Left ventricle myocardium superior (tissue), 1 donor: Measurements from ENCODE around the gene TBCA. TPM values are rescaled to one million over a fixed set of nuclear protein-coding genes. Genes with fewer than 3 reads are reported as not detected.
A peak's percentile ranks its signal among the peaks of the same experiment; 100 is the strongest.
"Not testable (repeated sequence)": the region's sequence is repeated elsewhere in the genome, so short reads cannot be mapped to it uniquely, and the experiment has no call there.

Experiments
- ATAC-seq: fragments of 200-7000 bp; cut with Tn5 transposase; one replicate; pipeline ENCODE4 v1.9.1; 2020; ENCODE audit warnings: mild to moderate bottlenecking, moderate library complexity
- DNase-seq: peaks from one replicate; pipeline ENCODE4 v3.0.0-alpha.2; 2020
- intact Hi-C: fragments of 100-400 bp; cut with micrococcal nuclease; formaldehyde crosslinking; loops from one replicate; pipeline ENCODE4 v1.11.0; 2022
- total RNA-seq: library from RNA; stranded (reverse); fragmentation: NEBNext Ultra II Directional; extraction: Animal tissue kit (Norgen Biotek cat#: 25700); gene quantifications from one replicate; pipeline ENCODE4 v1.2.1, GENCODE V29; 2021
- donor health status: DM: no; HTN: yes; CAD: no; lungs with severe emphysema.

The TBCA gene
- total RNA-seq, 1 donor from 2014 or later = 119 TPM

DNA sequence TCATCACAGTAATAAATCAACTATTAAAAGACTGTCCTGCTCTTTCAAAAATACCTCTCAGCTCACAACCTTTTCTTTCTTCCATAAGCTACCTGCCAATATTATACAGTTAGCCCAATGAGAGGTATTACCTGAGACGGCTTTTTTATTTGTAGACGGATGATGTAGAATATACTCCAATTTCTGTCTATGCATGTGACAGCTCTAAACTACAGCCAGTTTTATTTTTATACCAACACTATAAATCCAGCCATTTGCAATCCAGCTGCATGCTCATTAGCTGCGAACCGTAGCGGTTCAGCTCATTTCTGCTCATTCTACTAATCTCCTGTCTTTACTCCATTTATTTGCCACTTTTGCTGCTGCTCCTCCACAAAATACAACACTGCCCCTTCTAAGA is 51.2 kb downstream of the TBCA start:
- no peak for ATAC-seq
- intact Hi-C loops = no loop called here
- DNase-seq = no peak

DNA sequence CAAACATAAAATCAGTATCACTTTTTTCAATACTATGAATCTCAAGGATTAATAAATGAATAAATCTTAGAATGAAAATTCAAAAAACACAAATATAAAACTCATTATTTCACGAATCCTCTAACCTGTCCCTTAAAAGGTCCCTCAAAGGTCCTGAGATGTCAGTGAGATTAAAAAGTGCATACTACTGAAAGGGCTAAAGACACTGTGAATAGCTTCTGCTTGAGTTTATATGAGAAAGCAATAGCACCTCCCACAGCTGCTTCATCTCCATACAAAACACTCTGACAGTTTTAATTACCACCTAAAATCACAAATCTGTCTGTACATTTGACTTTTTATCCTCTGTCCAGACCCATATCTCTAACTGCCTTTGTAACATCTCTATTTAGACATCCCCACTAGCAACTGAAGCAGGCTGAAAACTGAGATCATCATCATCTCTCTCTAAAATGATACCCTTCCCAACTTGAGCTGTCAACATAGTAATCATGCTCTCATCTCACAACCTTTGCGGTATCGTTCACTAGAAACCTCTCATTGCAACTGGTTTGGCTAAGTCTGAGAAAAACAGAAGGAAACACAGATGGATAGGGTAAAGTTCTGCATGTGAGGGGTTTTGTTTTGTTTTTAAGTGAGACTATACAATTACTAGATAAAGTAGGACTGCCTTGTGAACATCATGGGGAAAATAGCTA is 56.3 kb downstream of the TBCA start:
- DNase-seq (no peak), ATAC-seq (no peak)
- intact Hi-C loops = no loop called here

DNA sequence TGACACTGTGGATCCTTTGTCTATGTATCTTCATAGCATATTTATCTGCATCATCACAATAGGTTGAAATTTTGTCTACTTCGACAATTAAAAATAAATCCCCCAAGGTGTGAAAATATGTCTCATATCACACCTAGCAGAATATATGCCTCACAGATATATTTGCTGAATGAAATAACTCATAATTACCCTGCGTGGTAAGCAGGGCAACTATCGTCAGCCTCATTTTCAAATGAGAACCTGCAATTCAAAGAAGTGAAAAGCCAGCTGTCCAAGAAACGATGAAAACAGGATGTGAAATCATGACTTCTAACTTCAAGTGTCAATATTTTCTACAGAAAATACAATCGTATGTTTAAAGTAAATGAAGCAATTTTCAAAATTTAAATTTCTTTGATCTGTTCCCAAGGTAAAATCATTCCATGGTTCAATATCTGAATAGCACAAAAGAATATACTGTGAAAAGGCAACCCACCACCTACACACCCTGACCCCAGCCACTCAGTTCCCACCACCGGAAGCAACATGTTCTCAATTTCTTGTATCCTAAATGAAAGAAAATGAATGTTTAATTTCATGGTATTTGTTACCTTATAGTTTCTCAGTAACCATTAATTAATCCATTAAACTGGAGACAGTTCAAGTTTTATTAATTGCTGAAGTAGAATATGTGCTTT is 57.1 kb downstream of the TBCA start:
- intact Hi-C loops = no loop called here
- ATAC-seq = no peak
- no peak for DNase-seq

DNA sequence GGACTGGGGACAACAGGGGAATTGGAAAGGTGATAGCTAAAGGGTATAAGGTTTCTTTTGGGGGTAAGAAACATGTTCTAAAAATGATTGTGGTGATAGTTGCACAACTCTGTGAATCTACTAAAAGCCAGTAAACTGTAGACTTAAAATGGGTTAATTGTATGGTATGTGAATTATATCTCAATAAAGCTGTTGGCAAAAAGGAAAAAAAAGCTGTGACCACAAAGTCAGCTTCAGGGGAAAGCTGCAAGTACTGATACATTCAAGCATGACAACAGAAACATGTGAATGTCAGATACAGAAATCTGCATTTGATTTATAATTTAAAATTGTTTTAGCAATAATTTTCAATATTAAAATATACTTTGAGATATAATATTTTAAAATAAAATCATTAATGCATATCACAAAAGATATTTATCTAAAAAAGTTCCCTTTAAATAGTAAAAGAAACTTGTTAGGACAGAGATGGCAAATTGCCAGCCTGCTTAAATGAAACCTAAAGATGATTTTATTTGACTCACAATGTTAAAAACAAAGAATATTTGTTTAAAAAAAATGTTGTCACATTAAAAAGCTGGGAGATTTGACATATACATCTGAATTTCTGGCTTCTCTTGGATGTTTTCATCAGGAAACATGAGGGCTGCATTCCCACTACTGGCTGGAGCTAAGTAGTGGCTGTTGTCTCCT is 66.0 kb downstream of the TBCA start:
- no peak for ATAC-seq
- intact Hi-C loops = no loop called here

DNA sequence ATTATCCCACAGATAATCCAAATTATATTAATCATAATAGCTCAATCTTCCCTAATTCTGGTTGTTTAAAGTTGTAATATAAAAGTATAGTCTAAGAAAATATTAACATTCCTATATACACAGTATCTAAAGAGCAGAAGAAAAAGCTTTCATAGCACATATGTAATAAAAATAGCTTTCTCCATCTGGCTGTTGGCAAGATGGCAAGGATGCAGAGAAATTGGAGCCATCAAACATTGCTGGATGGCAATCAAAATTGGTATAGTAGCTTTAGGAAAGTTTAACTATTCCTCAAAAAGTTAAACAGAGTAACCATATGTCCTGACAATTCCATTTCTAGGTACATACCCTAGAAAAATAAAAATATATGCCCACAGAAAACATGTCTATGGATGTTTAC is 66.8 kb downstream of the TBCA start:
- no peak for DNase-seq
- intact Hi-C loops = no loop called here
- ATAC-seq = no peak

More for the DNA sequence above, 66.0 kb downstream of the TBCA start:
- DNase-seq = no peak

DNA sequence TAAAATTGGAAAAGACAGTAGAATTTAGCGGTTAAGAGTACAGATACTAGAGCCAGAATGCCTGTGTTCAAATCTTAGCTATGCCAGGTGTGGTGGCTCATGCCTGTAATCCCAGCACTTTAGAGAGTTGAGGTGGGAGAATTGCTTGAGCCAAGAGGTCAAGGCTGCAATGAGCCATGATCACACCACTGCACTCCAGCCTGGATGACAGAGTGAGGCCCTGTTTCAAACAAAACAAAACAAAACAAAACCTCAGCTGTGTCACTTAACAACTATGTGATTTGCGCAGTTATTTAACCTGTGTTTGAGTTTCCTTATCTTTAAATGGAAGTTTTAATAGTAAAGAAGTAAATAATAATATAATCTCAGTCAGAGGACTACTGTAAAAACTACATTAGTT is 68.3 kb downstream of the TBCA start:
- intact Hi-C loops = no loop called here
- DNase-seq (no peak), ATAC-seq (no peak)

DNA sequence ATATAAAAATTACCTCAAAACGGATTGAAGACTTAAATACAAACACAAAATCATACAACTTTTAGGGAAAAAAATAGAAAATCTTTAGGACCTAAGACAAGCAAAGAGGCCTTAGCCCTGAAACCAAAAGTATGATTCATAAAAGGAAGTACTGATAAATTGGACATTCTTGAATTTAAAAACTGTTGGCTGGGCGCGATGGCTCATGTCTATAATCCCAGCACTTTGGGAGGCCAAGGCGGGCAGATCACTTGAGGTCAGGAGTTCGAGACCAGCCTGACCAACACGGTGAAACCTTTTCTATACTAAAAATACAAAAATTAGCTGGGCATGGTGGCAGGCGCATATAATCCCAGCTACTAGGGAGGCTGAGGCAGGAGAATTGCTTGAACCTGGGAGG is 76.6 kb downstream of the TBCA start:
- not testable (repeated sequence) for ATAC-seq

DNA sequence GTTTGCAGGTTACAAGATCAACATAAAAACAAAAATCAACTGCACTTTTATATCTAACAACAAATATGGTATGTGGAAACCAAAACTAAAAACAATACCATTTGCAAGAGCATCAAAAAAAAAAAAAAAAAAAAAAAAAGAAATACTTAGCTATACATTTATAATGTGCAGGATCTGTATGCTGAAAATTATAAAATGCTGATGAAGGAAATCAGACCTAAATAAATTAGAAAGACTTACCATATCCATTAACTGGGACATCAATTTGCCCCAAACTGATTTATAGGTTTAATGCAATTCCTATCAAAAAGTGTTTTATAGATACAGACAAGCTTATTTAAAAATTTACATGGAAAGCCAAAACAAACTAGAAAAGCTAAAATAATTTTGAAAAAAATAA is 77.2 kb downstream of the TBCA start:
- DNase-seq (no peak), ATAC-seq (no peak)
- intact Hi-C loops = no loop called here

More for the DNA sequence above, 76.6 kb downstream of the TBCA start:
- DNase-seq, intact Hi-C loops: not testable (repeated sequence)

DNA sequence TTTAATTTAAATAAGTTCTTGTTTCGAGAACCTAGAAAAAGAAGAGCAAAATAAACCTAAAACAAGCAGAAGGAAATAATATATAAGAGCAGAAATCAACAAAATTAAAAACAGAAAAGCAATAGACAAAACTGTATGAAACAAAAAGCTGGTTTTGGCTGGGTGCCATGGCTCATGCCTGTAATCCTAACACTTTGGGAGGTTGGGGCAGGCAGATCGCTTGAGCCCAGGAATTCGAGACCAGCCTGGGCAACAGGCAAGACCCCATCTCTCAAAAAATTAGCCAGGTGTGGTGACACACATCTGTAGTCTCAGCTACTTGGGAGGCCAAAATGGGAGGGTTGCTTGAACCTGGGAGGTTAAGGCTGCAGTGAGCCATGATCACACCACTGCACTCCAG is 78.4 kb downstream of the TBCA start:
- no peak for ATAC-seq
- DNase-seq = no peak
- intact Hi-C loops = no loop called here

DNA sequence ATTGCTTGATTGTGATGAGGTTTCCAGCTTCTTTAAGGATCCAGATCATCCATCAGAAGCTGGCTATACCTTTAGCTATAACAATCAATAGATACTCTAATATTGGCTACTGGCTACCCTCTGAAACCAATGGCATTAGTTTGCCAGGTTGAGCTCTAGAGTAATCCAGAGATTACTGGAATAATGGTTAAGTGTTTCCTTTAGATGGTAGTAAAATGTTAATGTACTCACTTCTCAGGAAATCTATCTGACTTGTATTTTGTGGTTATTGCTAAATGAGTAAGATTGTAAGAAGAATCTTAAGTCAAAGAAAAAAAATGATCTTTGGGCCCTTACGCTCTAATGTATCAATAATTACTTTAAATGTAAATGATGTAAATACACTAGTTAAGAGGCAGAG is 80.0 kb downstream of the TBCA start:
- no peak for DNase-seq
- intact Hi-C loops = no loop called here
- ATAC-seq = no peak

DNA sequence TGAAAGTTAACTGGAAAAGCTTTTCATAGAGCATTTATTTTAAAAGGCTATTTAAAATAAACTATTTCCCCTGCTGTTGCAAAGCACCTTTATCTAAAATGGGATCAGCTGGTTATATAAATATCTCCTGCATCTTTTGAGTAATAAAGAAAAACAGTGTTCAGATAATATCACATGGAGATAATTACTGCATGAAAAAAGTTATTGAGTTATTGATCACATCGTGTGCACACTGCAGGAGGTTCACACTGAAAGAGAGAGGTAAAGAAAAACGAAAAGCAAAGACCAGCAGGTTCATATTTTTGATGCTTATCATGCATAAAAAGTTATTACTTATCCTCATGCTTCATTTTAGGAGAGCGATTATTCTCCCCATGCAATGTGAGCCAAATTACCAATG is 82.2 kb downstream of the TBCA start:
- DNase-seq = no peak
- intact Hi-C loops = no loop called here
- ATAC-seq = no peak

DNA sequence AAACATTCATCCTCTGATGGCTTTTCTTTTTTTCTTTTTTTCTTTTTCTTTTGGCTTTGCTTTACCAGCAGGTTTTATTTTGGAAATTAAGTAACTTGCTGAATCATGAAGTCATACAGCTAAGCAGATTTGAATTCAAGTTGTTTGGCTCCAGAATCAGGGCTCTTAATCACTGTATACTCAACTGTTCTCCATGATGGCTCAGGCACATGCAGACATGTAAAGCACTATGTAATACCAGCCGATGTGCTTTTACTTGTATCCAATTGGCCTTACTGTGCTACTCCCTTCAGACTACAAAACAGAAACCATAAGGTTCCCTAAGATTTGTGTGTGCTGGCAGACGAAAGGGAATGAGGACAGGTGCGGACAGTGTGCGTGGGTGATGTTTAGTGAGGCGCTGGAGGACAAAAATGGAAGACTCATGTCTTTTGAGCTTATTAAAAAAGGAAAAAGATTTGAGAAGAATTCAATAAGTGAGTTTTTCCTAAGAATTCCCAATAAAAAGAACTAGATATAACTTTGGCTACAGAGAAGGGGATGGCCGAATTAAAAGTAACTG is 92.9 kb downstream of the TBCA start:
- DNase-seq (no peak), ATAC-seq (no peak)
- intact Hi-C loops = no loop called here

DNA sequence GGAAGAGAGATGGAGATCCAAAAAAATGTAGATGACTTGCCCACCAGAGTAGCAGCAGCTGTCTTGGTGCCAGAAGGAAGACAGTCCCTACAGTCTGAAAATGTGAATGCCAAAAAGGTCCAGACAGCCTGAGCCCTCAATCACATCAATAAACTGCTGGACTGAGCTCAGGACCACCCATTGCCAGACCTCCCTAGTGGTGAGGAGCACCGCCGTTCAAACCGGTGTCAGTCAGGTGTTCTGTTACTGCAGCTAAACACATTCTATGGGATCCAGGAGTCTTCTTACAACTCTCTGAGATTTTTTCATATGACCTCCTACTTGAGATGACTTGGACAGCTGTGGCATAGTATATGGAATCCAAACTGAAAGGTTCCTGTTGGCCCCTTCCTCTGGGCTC is 105.6 kb downstream of the TBCA start:
- ATAC-seq = no peak

DNA sequence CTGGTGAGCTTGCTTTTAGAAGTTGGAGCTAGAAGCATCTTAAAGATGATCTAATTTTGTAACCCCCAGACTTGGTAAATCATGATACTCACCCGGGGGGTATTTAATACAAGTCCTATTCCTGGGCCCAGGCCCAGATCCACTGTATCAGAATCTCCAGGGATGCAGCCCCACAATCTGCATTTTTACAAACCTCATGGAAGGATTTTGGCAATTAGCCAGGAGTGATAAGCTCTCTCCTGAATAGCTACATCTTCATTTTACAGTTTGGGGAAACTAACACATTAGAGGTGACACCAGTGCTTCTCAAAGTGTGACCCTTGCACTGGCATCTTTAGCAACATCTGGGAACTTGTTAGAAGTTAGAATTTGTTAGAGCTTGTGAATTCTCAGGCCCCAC is 106.5 kb downstream of the TBCA start:
- intact Hi-C loops = no loop called here
- ATAC-seq (no peak), DNase-seq (no peak)

More for the DNA sequence above, 105.6 kb downstream of the TBCA start:
- no peak for DNase-seq
- intact Hi-C loops = no loop called here

DNA sequence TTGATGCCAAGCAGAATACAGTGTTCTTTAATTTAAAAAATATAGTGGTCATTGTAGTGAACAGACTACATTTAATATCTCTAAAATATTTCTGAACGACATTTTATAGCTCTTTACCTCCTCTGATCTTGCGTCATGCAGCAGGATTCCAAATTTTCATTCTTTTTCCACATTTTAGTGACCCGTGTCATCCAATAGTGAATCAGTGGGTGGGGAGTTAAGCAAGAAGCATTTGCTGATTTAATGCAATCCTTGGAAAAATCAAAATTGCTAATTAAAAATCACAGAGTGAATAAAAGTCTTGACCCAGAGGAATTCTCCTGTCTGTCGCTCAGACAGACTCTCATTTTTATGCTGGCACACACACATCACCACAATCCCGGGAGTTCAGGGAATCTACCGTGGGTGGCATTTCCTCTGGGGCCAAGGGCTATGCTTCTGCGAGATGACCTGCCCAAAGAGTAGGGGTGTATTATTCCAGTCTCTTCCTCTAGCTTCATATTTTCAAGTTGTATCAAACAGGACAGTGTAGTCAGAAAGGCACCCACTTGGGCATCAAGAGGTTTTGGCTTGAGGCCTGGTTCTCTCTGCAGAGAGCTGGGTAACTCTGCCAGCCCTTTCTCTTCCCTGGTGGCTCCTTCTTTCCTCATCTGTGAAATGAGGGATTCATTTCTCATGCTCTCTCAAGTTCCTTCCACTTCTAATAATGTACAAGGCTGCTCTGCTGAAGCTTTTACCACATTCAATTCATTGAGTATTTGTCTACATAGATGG is 112.9 kb downstream of the TBCA start:
- DNase-seq (peak; percentile 40), ATAC-seq (peak; percentile 78)
- intact Hi-C loops = no loop called here

DNA sequence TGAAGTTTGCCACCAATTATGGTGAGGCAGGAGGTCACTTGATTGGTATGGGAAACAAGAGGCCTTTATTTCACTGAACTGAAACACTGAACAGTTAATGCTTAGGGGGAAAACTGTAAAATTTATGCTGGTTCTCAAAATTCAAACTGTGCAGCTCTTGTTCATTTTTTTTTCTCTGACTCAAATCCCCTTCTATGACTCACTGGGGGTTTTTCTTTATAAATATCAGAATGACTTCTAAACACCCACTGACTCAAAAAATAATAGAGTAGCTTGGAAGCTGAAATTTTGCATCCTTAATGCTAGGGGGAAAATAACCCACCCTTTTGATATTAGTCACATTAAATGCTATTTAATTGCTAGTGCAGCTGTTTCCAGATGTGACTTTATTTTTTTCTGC is 113.5 kb downstream of the TBCA start:
- DNase-seq = no peak
- no peak for ATAC-seq
- intact Hi-C loops = no loop called here

DNA sequence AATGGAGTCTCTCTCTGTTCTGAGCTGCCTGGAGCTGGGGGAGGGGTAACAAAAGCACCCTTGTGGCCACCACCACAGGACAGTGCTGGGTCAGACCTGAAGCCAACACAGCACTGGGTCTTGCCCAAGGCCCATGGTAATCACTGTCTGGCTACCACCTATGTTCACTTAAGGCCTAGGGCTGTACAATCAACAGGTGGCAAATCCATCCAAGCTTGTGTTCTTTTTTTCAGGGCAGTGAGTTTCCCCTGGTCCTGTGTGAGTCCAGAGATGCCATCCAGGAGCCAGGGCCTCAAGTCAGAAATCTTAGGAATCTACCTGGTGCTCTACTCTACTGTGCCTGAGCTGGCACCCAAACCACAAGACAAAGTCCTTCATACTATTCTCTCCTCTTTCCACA is 117.5 kb downstream of the TBCA start:
- no peak for ATAC-seq
- DNase-seq = no peak
- intact Hi-C loops = no loop called here

DNA sequence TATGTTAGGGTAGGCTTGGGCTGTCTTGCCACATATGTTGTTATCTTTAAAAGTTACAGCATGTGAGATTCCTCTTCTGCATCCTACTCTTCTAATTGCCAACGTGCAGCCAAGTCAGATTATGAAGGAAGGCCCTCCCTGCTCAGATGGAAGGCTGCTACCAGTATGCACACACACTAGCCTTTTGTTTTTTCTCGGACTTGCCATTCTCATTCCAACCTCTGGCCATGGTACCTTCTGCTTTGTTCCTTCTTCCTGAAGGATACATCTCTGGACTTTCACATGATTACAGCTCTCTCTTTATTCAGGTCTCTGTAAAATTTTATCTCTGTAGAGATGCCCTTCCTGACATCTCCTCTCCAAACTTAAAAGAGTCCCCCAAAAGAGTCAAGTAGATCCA is 124.8 kb downstream of the TBCA start:
- ATAC-seq = no peak
- intact Hi-C loops = no loop called here
- DNase-seq = no peak

DNA sequence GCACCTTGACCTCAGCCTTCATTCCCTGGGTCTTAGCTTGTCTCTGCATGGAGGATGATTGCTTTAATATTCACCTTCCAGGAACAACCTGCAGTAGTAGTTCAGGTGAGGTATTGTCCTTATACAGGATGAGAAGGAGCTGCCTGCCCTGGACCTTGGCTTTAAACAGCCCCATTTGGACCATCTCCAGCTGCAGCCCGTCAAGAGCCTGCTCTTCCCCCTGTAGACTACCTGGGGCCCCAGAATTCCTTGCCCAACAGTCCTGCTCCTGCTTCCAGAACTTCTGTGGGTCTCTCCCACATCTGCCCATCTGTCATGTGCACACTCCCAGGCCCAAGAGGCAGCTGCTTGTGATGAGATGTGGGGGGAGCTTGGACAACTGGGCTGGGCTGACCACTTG is 125.5 kb downstream of the TBCA start:
- intact Hi-C loops = no loop called here
- ATAC-seq = no peak
- DNase-seq = no peak

DNA sequence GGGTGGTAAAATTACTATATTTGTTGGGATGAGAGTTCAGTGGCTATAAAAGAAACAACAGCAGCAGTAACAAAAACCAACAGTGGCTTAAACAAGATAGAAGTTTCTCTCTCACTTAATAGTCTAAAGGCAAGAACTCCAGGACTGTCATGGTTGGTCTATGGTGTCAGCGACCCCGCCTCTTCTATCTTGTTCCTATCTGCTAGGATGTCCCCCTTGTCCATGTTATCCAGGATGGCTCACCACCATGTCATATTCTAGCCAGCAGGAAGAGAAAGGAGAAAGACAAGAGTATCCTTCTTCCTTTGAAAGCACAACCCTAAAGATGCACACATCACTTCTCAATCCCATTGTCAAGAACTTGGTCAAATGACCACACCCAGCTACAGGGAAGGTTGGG is 126.4 kb downstream of the TBCA start:
- no peak for DNase-seq
- intact Hi-C loops = no loop called here
- no peak for ATAC-seq
